IgD-negative memory B cell (primary cell): ENCODE measurements around the gene NCS1. TPM values are rescaled to one million over a fixed set of nuclear protein-coding genes. Genes with fewer than 3 reads are reported as not detected.

Source experiments
- H3K27ac Mint-ChIP-seq, 3 donors: one replicate each; pipeline ENCODE4 v1.8.0; 2020 to 2022; ENCODE audit warnings: mild to moderate bottlenecking in 3 of 3, mixed read lengths in 3 of 3, moderate library complexity in 1 of 3
- H3K27me3 Mint-ChIP-seq: one replicate; pipeline ENCODE4 v1.8.0; 2021; ENCODE audit warnings: mixed read lengths
- H3K36me3 Mint-ChIP-seq: one replicate; pipeline ENCODE4 v1.8.0; 2020; ENCODE audit warnings: mild to moderate bottlenecking, mixed read lengths
- H3K4me1 Mint-ChIP-seq, 3 donors: one replicate each; pipeline ENCODE4 v1.8.0; 2020 to 2022; ENCODE audit warnings: mixed read lengths in 3 of 3, mild to moderate bottlenecking in 1 of 3
- H3K4me3 Mint-ChIP-seq, 4 donors: one replicate each; pipeline ENCODE4 v1.8.0; 2020 to 2022; ENCODE audit warnings: mild to moderate bottlenecking in 4 of 4, mixed read lengths in 4 of 4, moderate library complexity in 3 of 4
- H3K9me3 Mint-ChIP-seq, 3 donors: one replicate each; pipeline ENCODE4 v1.8.0; 2020 to 2021; ENCODE audit warnings: mixed read lengths in 3 of 3, mild to moderate bottlenecking in 1 of 3
- polyA plus RNA-seq: library from polyadenylated mRNA; unstranded; fragments of 300-500 nt; fragmentation: Illumina TruSeq; gene quantifications from one replicate; pipeline ENCODE4 v1.2.3, GENCODE V29; 2021

NCS1 gene
- polyA plus RNA-seq, 1 donor from 2014 or later: not detected

DNA sequence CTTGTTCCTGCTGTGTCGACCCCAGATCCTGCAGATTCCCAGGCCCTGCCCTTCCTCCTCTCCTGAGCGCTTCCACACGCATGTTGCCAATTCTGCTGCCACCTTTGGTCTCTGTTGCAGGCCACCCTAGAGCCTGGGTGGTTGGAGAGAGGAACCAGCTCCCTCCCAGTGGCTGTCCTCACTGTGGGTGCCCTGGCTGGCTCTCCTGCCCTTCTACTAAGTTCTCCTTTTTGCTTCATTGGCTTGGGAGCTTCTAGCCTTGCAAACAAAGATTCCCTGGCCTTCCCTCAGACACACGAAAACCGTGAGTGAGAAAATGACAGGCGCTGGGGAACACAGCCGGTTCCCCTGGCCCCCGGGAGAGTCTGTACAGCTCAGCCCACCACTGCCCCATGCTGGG lies 14.2 kb upstream of the NCS1 start:
- Mint-ChIP-seq H3K36me3 (no peaks in the 10 kb centered on the region), H3K27ac (no peak overlapping the region), H3K27me3 (no peaks in the 10 kb centered on the region), H3K9me3 (no peaks in the 10 kb centered on the region), H3K4me3 (no peak overlapping the region), H3K4me1 (no peaks in the 10 kb centered on the region)

DNA sequence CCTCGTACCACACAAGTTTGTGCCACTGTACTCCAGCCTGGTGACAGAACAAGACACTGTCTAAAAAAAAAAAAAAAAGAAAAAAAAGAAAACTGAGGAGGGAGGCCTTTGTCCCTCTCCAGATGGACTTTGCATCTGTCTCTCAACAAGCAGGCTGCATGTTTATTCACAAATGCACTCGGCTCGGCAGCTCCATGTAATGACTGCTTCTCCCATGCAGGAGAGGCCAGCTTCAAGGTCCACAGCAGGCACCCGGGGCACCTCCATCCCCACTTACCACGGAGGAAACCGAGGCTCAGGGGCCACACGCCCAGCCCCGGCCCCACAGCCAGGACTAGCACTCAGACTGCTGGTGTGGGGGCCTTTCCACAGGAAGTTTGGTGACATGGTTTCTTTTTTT lies 13.1 kb upstream of the NCS1 start:
- H3K27ac Mint-ChIP-seq: no peak overlapping the region
- H3K4me3 Mint-ChIP-seq: no peak overlapping the region
- H3K27me3 Mint-ChIP-seq: no peaks in the 10 kb centered on the region
- H3K9me3 Mint-ChIP-seq: peaks cover 0 to 1% (median 0%) of the 10 kb centered on the region in 3 donors
- H3K36me3 Mint-ChIP-seq: no peaks in the 10 kb centered on the region
- H3K4me1 Mint-ChIP-seq: no peaks in the 10 kb centered on the region

- Mint-ChIP-seq H3K27me3 (no peaks in the 10 kb centered on the region), H3K27ac (no peak overlapping the region), H3K4me1 (no peaks in the 10 kb centered on the region), H3K9me3 (peaks cover 0 to 2% (median 0%) of the 10 kb centered on the region in 3 donors), H3K36me3 (no peaks in the 10 kb centered on the region), H3K4me3 (no peak overlapping the region)
Measured at GRCh38 chr9:130159915-130160670, 12.1 kb upstream of the NCS1 start.

DNA sequence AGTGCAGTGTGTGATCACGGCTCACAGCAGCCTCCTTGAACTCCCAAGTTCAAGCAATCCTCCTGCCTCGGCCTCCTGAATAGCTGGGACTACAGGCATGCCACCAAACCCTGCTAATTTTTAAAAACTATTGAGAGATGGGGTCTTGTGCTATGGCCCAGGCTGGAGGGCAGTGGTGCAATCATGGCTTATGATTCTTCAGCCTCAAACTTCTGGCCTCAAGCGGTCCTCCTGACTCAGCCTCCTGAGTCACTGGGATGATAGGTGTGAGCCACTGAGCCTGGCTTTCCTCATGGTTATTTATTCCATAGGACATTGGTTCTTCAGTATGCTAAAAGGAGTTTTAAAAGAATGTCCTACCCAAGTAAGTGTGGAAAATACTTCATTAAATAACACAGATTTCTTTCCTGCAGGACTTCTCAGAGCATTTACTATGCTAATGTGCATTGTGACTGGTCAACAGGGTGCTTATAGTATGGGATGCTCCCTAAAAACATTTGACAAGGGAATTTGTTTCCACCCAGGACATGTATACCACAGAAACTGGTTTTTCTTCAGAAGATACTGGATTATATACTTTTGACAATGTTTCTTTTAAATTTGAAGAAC lies 11.2 kb upstream of the NCS1 start:
- Mint-ChIP-seq H3K27me3 (no peaks in the 10 kb centered on the region), H3K27ac (no peak overlapping the region), H3K36me3 (no peaks in the 10 kb centered on the region), H3K4me1 (no peaks in the 10 kb centered on the region), H3K4me3 (no peak overlapping the region), H3K9me3 (peaks cover 0 to 2% (median 0%) of the 10 kb centered on the region in 3 donors)

DNA sequence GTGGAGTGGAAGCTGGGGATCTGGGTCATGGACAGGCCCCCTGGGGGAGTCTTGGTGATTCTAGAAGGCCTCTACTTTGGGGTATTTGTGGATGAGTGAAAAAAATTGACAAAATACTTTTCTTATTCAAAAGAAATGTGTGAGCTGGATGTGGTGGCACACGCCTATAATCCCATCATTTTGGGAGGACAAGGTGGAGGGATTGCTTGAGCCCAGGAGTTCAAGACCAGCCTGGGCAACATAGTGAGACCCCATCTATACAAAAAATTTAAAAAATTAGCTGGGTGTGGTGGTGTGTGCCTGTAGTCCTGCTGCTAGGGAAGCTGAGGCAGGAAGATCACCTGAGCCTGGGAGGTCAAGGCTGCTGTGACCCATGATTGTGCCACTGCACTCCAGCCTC lies 6.6 kb upstream of the NCS1 start:
- Mint-ChIP-seq H3K27ac (no peak overlapping the region), H3K36me3 (no peaks in the 10 kb centered on the region), H3K4me3 (no peak overlapping the region), H3K4me1 (no peaks in the 10 kb centered on the region), H3K27me3 (peaks cover 3% of the 10 kb centered on the region), H3K9me3 (peaks cover 0 to 2% (median 0%) of the 10 kb centered on the region in 3 donors)

- Mint-ChIP-seq H3K27ac (peak overlapping the region in 1 of 3 donors; percentile 77), H3K4me3 (no peak overlapping the region), H3K4me1 (peaks cover 0 to 3% (median 0%) of the 10 kb centered on the region in 3 donors), H3K9me3 (peaks cover 0 to 2% (median 0%) of the 10 kb centered on the region in 3 donors), H3K27me3 (peaks cover 9% of the 10 kb centered on the region), H3K36me3 (no peaks in the 10 kb centered on the region)
Measured at GRCh38 chr9:130166399-130166798, 5.8 kb upstream of the NCS1 start.

DNA sequence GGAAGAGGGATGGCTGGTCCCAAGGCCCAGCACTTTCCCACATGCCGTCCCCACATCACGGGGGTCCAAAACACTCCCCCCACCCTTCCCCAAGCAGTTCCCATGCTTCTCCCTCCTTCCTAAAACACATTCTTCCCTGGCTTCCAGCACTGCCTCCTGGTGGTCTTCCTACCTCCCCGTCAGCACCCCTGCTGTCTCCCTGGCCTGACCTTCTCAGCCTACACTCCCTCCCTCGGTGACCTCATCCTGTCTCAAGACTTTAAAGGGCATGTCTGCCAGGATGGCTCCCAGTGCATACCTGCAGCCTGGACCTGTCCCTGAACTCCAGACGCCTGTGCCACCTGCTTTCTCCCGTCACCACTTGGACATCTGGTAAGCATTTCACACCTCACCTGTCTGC lies 4.3 kb upstream of the NCS1 start:
- peaks cover 0 to 3% (median 0%) of the 10 kb centered on the region in 3 donors for H3K4me1 Mint-ChIP-seq
- H3K27ac Mint-ChIP-seq: no peak overlapping the region
- H3K27me3 Mint-ChIP-seq: peaks cover 11% of the 10 kb centered on the region
- H3K36me3 Mint-ChIP-seq: no peaks in the 10 kb centered on the region
- peaks cover 0 to 2% (median 0%) of the 10 kb centered on the region in 3 donors for H3K9me3 Mint-ChIP-seq
- H3K4me3 Mint-ChIP-seq: no peak overlapping the region

DNA sequence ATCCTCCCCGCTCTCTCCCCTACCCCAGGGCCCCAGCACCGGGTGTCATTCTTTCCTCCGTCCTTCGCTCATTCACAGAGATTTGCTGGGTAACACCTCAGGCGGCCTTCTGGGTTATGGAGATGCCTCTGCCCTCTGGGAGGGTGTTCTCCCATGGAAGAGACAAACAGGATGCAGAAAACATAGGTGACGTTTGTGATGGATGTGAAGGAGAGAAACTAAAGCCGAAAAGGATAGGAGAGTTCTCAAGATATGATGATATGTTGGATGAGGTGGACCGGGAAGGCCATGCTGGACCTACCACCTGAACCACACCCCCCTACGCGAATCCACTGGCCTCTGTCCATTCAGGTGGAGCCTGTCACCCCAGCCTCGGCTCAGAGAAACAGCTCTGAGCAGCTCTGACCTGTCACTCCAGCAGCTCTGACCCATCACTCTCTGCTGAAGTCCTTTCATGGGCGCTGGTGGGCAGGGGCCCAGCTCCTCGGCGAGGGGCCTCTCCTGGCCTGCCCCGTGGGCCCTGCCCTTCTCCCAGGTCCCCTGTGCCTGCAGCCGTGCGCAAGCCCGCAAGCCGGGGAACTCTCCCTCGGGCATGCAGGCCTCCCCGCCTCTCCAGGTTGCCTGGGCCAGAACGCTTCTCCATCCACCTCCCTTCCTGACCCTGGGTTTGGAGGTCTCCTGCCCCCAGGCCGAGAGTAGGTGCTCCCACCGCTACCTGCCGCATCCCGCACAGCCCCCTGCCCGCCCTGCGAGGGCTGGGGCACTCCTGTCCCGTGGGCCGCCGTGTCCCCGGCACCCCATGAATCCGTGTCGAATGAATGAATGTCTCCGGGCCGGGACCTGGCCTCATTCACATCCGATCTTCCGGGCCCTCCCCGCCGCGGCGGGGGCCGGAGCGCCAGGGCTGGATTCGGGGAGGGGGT lies 717 bp upstream of the NCS1 start:
- no peaks in the 10 kb centered on the region for H3K36me3 Mint-ChIP-seq
- no peaks in the 10 kb centered on the region for H3K9me3 Mint-ChIP-seq
- H3K27ac Mint-ChIP-seq: peak overlapping the region in 1 of 3 donors; percentile 87
- peaks cover 26% of the 10 kb centered on the region for H3K27me3 Mint-ChIP-seq
- peak overlapping the region; percentile 23 to 85 (median 66) for H3K4me3 Mint-ChIP-seq
- peaks cover 0 to 5% (median 2%) of the 10 kb centered on the region in 3 donors for H3K4me1 Mint-ChIP-seq

DNA sequence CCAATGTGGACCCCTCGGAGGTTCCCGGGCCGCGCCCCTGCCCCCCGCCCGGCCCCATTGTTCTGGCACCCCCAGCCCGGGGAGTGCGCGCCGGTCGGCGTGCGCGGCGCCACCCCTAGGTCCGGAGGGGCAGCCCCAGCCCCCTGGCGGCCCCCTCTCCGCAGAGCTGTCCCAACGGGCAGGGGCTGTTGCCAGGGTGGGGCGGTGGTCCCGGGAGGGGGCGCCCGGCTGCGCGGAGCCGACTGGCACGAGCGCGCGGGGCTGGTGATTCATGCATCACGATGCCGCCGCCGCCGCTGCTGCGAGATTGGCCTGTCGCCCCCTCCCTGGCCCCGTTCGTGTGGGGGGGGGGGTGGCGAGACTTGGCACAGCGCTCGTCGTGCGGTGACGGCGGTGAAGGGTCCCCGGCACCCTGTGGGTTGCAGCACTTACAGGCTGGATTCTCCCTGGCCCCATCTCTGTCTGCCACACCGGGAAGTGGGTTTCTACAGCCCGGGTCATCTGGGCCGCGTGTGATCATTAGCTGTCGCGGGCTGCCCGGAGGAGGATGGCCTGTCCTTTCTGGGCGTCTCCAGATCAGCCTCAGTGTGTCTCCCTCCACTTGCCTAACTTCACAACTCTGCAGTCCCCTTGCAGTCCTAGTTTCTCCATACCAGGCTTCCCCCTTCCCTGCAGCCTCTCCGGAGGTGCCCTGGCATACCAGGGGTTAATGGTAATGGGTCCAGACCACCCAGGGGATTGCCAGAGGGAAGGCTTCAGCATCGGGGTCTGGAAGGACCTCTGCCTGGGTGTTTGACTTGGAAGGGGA lies 858 bp downstream of the NCS1 start:
- H3K27ac Mint-ChIP-seq: no peak overlapping the region

DNA sequence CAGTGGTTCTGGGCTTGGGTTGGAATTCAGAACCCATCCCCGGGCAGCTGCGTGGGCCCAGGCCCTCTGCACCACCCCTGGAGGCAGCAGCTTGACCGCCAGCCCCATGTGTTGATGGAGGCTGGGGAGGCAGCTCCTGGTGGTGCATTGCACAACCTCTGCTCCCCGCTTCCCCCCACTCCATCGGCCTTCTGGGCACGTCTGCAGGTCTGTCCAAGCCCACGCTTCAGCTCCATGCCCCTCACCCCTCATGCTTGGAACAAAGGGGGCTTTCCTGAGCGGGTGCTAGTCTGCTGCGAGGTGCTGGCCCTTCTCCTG lies 1.4 kb downstream of the NCS1 start:
- Mint-ChIP-seq H3K4me1 (peaks cover 0 to 5% (median 2%) of the 10 kb centered on the region in 3 donors), H3K36me3 (no peaks in the 10 kb centered on the region), H3K27me3 (peaks cover 26% of the 10 kb centered on the region), H3K9me3 (no peaks in the 10 kb centered on the region), H3K27ac (peak overlapping the region in 1 of 3 donors; percentile 19), H3K4me3 (peak overlapping the region in 2 of 4 donors; percentile 60 to 85)

More for the DNA sequence above, 858 bp downstream of the NCS1 start:
- H3K4me1 Mint-ChIP-seq: peaks cover 0 to 5% (median 2%) of the 10 kb centered on the region in 3 donors
- H3K27me3 Mint-ChIP-seq: peaks cover 26% of the 10 kb centered on the region
- H3K4me3 Mint-ChIP-seq: peak overlapping the region in 3 of 4 donors; percentile 66 to 79 (median 70)
- H3K9me3 Mint-ChIP-seq: no peaks in the 10 kb centered on the region
- H3K36me3 Mint-ChIP-seq: no peaks in the 10 kb centered on the region

GRCh38 chr9:130174025-130174424 lies 1.8 kb downstream of the NCS1 start:
- H3K9me3 Mint-ChIP-seq: no peaks in the 10 kb centered on the region
- H3K4me3 Mint-ChIP-seq: peak overlapping the region in 3 of 4 donors; percentile 52 to 85 (median 60)
- H3K27ac Mint-ChIP-seq: peak overlapping the region in 1 of 3 donors; percentile 19
- no peaks in the 10 kb centered on the region for H3K36me3 Mint-ChIP-seq
- peaks cover 24% of the 10 kb centered on the region for H3K27me3 Mint-ChIP-seq
- peaks cover 0 to 5% (median 2%) of the 10 kb centered on the region in 3 donors for H3K4me1 Mint-ChIP-seq

- Mint-ChIP-seq H3K27me3 (peaks cover 23% of the 10 kb centered on the region), H3K27ac (no peak overlapping the region), H3K4me1 (peaks cover 0 to 5% (median 2%) of the 10 kb centered on the region in 3 donors), H3K4me3 (peak overlapping the region in 1 of 4 donors; percentile 71), H3K9me3 (no peaks in the 10 kb centered on the region), H3K36me3 (no peaks in the 10 kb centered on the region)
Measured at GRCh38 chr9:130174920-130175321, 2.7 kb downstream of the NCS1 start.

DNA sequence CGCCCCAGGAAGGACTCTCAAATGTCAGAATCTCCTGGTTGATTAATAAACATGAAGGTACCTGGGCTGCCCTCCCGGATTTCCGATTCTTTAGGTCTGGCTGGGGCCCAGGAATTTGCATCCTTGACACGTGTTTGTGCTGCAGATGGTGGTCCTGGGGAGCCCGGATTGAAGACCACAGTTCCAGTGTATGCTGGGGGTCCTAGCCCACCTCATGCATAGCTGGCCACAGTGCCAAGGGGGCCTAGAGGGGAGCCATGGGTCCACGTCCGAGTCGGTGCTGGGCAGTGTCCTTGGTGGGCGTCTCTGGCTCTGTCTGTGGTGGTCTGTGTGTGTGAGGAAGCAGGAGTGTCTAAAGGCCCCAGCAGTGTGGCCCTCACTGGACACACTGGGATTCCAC lies 3.2 kb downstream of the NCS1 start:
- Mint-ChIP-seq H3K4me3 (no peak overlapping the region), H3K27me3 (peaks cover 23% of the 10 kb centered on the region), H3K9me3 (no peaks in the 10 kb centered on the region), H3K27ac (no peak overlapping the region), H3K4me1 (peaks cover 0 to 5% (median 2%) of the 10 kb centered on the region in 3 donors), H3K36me3 (no peaks in the 10 kb centered on the region)

GRCh38 chr9:130176760-130177159 lies 4.6 kb downstream of the NCS1 start:
- peaks cover 0 to 2% (median 2%) of the 10 kb centered on the region in 3 donors for H3K4me1 Mint-ChIP-seq
- H3K36me3 Mint-ChIP-seq: no peaks in the 10 kb centered on the region
- no peak overlapping the region for H3K4me3 Mint-ChIP-seq
- peaks cover 15% of the 10 kb centered on the region for H3K27me3 Mint-ChIP-seq
- H3K9me3 Mint-ChIP-seq: no peaks in the 10 kb centered on the region
- peak overlapping the region in 1 of 3 donors; percentile 78 for H3K27ac Mint-ChIP-seq
